ENCODE measurements around the gene NINJ2.

- TF ChIP-seq FOXM1 (IDR thresholded peaks at IDR 0.05; ENCODE audit: low read depth), result no peak
- no peak for TF ChIP-seq EP300 (IDR thresholded peaks at IDR 0.05; ENCODE audit: borderline replicate concordance in 1 of 2, low read depth in 1 of 2, low read length in 1 of 2)
- TF ChIP-seq, protein P1, sequence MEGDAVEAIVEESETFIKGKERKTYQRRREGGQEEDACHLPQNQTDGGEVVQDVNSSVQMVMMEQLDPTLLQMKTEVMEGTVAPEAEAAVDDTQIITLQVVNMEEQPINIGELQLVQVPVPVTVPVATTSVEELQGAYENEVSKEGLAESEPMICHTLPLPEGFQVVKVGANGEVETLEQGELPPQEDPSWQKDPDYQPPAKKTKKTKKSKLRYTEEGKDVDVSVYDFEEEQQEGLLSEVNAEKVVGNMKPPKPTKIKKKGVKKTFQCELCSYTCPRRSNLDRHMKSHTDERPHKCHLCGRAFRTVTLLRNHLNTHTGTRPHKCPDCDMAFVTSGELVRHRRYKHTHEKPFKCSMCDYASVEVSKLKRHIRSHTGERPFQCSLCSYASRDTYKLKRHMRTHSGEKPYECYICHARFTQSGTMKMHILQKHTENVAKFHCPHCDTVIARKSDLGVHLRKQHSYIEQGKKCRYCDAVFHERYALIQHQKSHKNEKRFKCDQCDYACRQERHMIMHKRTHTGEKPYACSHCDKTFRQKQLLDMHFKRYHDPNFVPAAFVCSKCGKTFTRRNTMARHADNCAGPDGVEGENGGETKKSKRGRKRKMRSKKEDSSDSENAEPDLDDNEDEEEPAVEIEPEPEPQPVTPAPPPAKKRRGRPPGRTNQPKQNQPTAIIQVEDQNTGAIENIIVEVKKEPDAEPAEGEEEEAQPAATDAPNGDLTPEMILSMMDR (IDR thresholded peaks at IDR 0.05), result no peak
- TF ChIP-seq, protein P2, sequence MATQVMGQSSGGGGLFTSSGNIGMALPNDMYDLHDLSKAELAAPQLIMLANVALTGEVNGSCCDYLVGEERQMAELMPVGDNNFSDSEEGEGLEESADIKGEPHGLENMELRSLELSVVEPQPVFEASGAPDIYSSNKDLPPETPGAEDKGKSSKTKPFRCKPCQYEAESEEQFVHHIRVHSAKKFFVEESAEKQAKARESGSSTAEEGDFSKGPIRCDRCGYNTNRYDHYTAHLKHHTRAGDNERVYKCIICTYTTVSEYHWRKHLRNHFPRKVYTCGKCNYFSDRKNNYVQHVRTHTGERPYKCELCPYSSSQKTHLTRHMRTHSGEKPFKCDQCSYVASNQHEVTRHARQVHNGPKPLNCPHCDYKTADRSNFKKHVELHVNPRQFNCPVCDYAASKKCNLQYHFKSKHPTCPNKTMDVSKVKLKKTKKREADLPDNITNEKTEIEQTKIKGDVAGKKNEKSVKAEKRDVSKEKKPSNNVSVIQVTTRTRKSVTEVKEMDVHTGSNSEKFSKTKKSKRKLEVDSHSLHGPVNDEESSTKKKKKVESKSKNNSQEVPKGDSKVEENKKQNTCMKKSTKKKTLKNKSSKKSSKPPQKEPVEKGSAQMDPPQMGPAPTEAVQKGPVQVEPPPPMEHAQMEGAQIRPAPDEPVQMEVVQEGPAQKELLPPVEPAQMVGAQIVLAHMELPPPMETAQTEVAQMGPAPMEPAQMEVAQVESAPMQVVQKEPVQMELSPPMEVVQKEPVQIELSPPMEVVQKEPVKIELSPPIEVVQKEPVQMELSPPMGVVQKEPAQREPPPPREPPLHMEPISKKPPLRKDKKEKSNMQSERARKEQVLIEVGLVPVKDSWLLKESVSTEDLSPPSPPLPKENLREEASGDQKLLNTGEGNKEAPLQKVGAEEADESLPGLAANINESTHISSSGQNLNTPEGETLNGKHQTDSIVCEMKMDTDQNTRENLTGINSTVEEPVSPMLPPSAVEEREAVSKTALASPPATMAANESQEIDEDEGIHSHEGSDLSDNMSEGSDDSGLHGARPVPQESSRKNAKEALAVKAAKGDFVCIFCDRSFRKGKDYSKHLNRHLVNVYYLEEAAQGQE (IDR thresholded peaks at IDR 0.05; ENCODE audit: low read depth, low read length), result no peak
- no peak for TF ChIP-seq TCF12 (IDR thresholded peaks at IDR 0.05)
- TF ChIP-seq TAF1 (IDR thresholded peaks at IDR 0.05; ENCODE audit: borderline replicate concordance, low read depth, low read length), result no peak
Measured at GRCh38 chr12:550473-551260, 112.6 kb downstream of the NINJ2 start.
